Measurements from ENCODE around the gene ATP4A. TPM values are rescaled to one million over a fixed set of nuclear protein-coding genes. Genes with fewer than 3 reads are reported as not detected.

Gene ATP4A
- total and polyA plus RNA-seq, 9 donors = 0.02 TPM; not detected in 8

- DNase-seq = no peak
- no peaks in the 10 kb centered on the region for H3K36me3 ChIP-seq
- no peaks in the 10 kb centered on the region for H3K27me3 ChIP-seq
- WGBS, 3 donors = 79 to 82% (median 81%) methylated on average over 12 of the region's 12 CpGs
- no peak overlapping the region for H3K4me3 ChIP-seq
- TF ChIP-seq POLR2A (IDR thresholded peaks at IDR 0.05) (no peak), CTCF (IDR thresholded peaks at IDR 0.05) (no peak), EP300 (IDR thresholded peaks at IDR 0.05) (no peak)
- no peak overlapping the region for H3K27ac ChIP-seq
- intact Hi-C loops (cut with DNase I) = no loop called here
- no peaks in the 10 kb centered on the region for H3K4me1 ChIP-seq (ENCODE audit: insufficient read depth)
- no peaks in the 10 kb centered on the region for H3K9me3 ChIP-seq
These were observed 40.6 kb downstream of the ATP4A start for GRCh38 chr19:35522745-35523327.

GRCh38 chr19:35521124-35521743 is 42.2 kb downstream of the ATP4A start:
- no peaks in the 10 kb centered on the region for H3K27me3 ChIP-seq
- H3K27ac ChIP-seq = no peak overlapping the region
- no peaks in the 10 kb centered on the region for H3K9me3 ChIP-seq
- no peak for TF ChIP-seq EP300 (IDR thresholded peaks at IDR 0.05)
- TF ChIP-seq CTCF (IDR thresholded peaks at IDR 0.05) = no peak
- no peak for TF ChIP-seq POLR2A (IDR thresholded peaks at IDR 0.05)
- intact Hi-C loops (cut with DNase I) = no loop called here
- 57 to 62% (median 61%) methylated on average over 16 of the region's 16 CpGs for WGBS, 3 donors
- no peaks in the 10 kb centered on the region for H3K36me3 ChIP-seq
- DNase-seq = no peak
- H3K4me1 ChIP-seq (ENCODE audit: insufficient read depth) = no peaks in the 10 kb centered on the region
- H3K4me3 ChIP-seq = no peak overlapping the region

GRCh38 chr19:35519291-35519690 is 44.2 kb downstream of the ATP4A start:
- WGBS, 3 donors = 46 to 55% (median 54%) methylated on average over 7 of the region's 7 CpGs
- Histone ChIP-seq H3K27me3 (no peaks in the 10 kb centered on the region), H3K4me3 (no peak overlapping the region), H3K9me3 (no peaks in the 10 kb centered on the region), H3K36me3 (no peaks in the 10 kb centered on the region), H3K4me1 (ENCODE audit: insufficient read depth) (peaks cover 1% of the 10 kb centered on the region), H3K27ac (no peak overlapping the region)
- no peak for DNase-seq
- no peak for TF ChIP-seq CTCF (IDR thresholded peaks at IDR 0.05)
- no peak for TF ChIP-seq POLR2A (IDR thresholded peaks at IDR 0.05)
- no peak for TF ChIP-seq EP300 (IDR thresholded peaks at IDR 0.05)
- intact Hi-C loops (cut with DNase I) = no loop called here

- intact Hi-C loops (cut with DNase I) = no loop called here
- DNase-seq = no peak
- Histone ChIP-seq H3K27me3 (no peaks in the 10 kb centered on the region), H3K9me3 (no peaks in the 10 kb centered on the region), H3K4me1 (ENCODE audit: insufficient read depth) (peaks cover 3% of the 10 kb centered on the region), H3K27ac (no peak overlapping the region), H3K36me3 (no peaks in the 10 kb centered on the region), H3K4me3 (no peak overlapping the region)
- TF ChIP-seq POLR2A (IDR thresholded peaks at IDR 0.05) (no peak), CTCF (IDR thresholded peaks at IDR 0.05) (no peak), EP300 (IDR thresholded peaks at IDR 0.05) (no peak)
- 38 to 52% (median 43%) methylated on average over 6 of the region's 6 CpGs for WGBS, 3 donors
These were observed 45.1 kb downstream of the ATP4A start for GRCh38 chr19:35518313-35518712.

All from ovary (tissue), 9 donors.